ENCODE measurements around the gene PORCN. TPM values are rescaled to one million over a fixed set of nuclear protein-coding genes. Genes with fewer than 3 reads are reported as not detected.

PORCN gene
- polyA plus RNA-seq, 1 experiment, result 8.4 TPM

DNA sequence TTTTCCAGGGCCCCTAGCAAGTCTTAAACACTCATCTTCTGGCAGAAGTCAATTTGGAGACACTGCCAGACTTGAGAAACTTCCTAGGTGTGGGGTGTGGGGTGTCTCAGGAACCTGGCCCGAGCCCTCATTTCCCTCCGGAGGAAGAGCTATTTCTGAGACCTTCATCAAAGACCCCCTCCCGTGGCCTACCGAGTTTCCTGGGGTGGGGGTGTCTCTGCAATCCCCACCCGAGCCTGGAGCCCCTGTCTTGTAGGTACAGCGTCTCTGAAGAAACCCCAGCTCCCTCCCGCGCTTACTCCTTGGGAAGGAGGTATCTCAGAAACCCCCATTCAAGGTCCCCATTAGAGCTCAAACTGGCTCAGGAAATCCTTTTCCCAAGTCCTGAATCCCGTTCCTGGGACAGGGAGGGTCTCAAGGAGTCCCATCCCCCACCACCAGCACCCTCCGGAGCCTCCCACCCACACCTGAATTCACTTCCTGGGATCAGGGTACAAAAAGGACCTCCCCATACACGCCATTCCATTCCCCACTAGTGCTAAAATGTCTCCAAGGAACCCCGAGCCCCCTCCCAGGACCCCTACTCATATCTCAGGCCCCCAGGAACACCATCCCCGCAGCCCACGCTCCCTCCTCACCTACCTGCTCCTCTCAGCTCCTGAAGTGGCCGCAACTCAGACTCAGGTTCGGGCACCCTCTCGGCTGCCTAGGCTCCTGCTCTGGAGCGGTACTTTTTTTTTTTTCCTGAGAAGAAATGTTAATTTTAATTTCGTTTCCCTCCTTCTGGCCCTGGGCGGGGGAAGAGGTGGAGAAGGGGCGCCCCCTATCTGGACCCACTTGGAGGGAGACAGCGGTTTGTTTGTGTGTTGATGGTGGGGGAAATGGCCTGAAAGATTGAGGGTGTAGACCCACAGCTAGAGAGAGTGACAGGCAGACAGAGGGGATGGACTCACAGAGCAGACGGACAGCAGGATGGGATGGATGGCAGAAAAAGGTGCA, 39.8 kb upstream of the PORCN start:
- ChIA-PET POLR2A (no interaction called here), CTCF (interaction anchor here (0.7 to 1.1 kb wide), 3 partner anchors 386 to 804 kb away, joined by 4 to 5 read pairs (median 4); no protein-coding TSS in a partner anchor)
- Histone ChIP-seq H3K9me3 (ENCODE audit: control insufficient read depth, insufficient read depth, low read length) (no peaks in the 10 kb centered on the region), H3K4me3 (ENCODE audit: low read depth, low read length) (peak overlapping the region; percentile 49), H3K27ac (ENCODE audit: low read depth, low read length) (no peak overlapping the region), H3K27me3 (ENCODE audit: control insufficient read depth, insufficient read depth, low read length) (no peaks in the 10 kb centered on the region)
- TF ChIP-seq, protein P1, sequence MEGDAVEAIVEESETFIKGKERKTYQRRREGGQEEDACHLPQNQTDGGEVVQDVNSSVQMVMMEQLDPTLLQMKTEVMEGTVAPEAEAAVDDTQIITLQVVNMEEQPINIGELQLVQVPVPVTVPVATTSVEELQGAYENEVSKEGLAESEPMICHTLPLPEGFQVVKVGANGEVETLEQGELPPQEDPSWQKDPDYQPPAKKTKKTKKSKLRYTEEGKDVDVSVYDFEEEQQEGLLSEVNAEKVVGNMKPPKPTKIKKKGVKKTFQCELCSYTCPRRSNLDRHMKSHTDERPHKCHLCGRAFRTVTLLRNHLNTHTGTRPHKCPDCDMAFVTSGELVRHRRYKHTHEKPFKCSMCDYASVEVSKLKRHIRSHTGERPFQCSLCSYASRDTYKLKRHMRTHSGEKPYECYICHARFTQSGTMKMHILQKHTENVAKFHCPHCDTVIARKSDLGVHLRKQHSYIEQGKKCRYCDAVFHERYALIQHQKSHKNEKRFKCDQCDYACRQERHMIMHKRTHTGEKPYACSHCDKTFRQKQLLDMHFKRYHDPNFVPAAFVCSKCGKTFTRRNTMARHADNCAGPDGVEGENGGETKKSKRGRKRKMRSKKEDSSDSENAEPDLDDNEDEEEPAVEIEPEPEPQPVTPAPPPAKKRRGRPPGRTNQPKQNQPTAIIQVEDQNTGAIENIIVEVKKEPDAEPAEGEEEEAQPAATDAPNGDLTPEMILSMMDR (IDR thresholded peaks at IDR 0.05; ENCODE audit: low read depth, low read length), result peak; percentile 37
- no peak for DNase-seq (ENCODE audit: low read depth, low spot score)

DNA sequence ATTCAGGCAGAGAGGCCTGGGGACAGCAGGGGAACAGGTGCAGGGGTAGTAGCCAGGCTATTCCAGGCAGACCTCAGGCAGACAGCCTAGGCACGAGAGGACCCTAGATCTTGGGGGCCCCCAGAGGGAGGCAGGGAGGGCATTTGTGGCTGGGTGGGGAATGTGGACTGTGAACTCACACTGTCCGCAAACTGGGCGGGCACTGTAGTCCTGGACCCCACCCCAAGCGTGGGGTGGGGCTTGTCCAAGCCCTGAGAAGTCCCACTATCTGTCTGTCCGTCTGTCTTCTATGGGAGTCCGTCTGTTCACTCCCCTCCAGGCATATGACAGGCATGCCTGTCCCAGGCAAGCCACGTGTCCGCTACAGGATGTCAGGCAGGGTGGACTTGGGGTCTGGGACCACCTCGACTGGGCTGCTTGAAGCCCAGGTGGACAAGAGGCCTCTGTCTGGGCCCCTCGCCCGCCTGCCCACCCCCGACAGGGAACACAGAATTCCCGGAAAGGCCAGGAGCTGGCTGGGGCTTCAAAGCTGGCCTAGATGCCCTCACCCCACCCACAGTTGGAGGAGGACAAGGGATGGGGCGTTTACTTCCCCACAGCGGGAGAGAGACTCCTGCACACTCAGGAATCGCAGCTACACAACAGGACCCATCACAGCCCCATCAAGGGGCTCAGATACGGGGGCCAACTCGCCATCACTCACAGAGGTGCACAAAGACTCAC, 38.5 kb upstream of the PORCN start, which contains the start of gene SLC38A5:
Gene SLC38A5 (minus strand): TSS at position 151 of the 723 bp plus-strand sequence. CDS start 2,336 bp downstream, outside the sequence.
- ChIA-PET POLR2A (no interaction called here), CTCF (no interaction called here)
- TF ChIP-seq, protein P1 (IDR thresholded peaks at IDR 0.05; ENCODE audit: low read depth, low read length), result no peak
- peak within 1 kb of the TSS; percentile 49 for H3K4me3 ChIP-seq (ENCODE audit: low read depth, low read length)
- H3K27me3 ChIP-seq (ENCODE audit: control insufficient read depth, insufficient read depth, low read length), result no peaks in the 10 kb centered on the region
- H3K27ac ChIP-seq (ENCODE audit: low read depth, low read length), result no peak within 1 kb of the TSS
- no peak for DNase-seq (ENCODE audit: low read depth, low spot score)
- no peaks in the 10 kb centered on the region for H3K9me3 ChIP-seq (ENCODE audit: control insufficient read depth, insufficient read depth, low read length)

DNA sequence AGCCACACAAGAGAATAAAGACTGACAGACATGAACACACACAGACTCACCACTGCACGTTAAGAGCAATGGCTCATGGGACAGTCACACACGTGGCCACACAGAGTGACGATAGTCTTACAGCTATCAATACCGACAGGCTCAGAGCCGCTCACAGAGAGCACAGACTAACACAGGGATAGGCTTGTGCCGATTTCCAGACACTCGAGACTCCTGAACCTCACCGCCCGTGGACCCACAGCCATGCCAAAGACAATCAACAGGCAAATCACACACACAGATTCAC, 38.0 kb upstream of the PORCN start:
- H3K27me3 ChIP-seq (ENCODE audit: control insufficient read depth, insufficient read depth, low read length), result no peaks in the 10 kb centered on the region
- ChIA-PET POLR2A (no interaction called here), CTCF (interaction anchor here (1.0 kb wide), 1 partner anchor 23 kb away, joined by 3 read pairs; no protein-coding TSS in a partner anchor)
- no peak for DNase-seq (ENCODE audit: low read depth, low spot score)
- TF ChIP-seq, protein P1 (IDR thresholded peaks at IDR 0.05; ENCODE audit: low read depth, low read length), result no peak
- H3K27ac ChIP-seq (ENCODE audit: low read depth, low read length), result no peak overlapping the region
- H3K4me3 ChIP-seq (ENCODE audit: low read depth, low read length), result no peak overlapping the region
- no peaks in the 10 kb centered on the region for H3K9me3 ChIP-seq (ENCODE audit: control insufficient read depth, insufficient read depth, low read length)

DNA sequence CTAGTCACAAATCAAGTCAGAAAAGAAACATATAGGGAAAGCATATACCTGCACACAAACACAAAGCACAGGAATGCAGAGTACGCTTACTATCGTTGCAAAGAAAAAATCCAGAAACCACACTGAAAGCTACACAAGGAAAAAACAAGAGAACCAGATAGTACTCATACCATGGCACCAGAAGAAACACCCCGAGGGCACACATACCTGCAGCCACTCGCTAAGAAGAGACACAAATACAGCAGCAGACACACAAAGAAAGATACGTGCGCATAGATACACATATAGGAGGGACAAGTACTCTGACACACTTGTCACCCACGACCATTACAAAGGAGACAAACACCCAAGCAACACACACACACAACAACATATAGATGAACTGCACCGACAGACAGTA, 37.3 kb upstream of the PORCN start:
- CTCF ChIA-PET, result interaction anchor here (1.0 kb wide), 1 partner anchor 23 kb away, joined by 3 read pairs; no protein-coding TSS in a partner anchor
- TF ChIP-seq, protein P1 (IDR thresholded peaks at IDR 0.05; ENCODE audit: low read depth, low read length), result no peak
- no peak for DNase-seq (ENCODE audit: low read depth, low spot score)
- Histone ChIP-seq H3K9me3 (ENCODE audit: control insufficient read depth, insufficient read depth, low read length) (no peaks in the 10 kb centered on the region), H3K27me3 (ENCODE audit: control insufficient read depth, insufficient read depth, low read length) (no peaks in the 10 kb centered on the region), H3K4me3 (ENCODE audit: low read depth, low read length) (no peak overlapping the region), H3K27ac (ENCODE audit: low read depth, low read length) (no peak overlapping the region)
- POLR2A ChIA-PET, result no interaction called here
